ENCODE data around the gene PCAT7.
"Not testable (repeated sequence)": the region's sequence is repeated elsewhere in the genome, so short reads cannot be mapped to it uniquely, and the experiment has no call there.

Gene PCAT7

DNA sequence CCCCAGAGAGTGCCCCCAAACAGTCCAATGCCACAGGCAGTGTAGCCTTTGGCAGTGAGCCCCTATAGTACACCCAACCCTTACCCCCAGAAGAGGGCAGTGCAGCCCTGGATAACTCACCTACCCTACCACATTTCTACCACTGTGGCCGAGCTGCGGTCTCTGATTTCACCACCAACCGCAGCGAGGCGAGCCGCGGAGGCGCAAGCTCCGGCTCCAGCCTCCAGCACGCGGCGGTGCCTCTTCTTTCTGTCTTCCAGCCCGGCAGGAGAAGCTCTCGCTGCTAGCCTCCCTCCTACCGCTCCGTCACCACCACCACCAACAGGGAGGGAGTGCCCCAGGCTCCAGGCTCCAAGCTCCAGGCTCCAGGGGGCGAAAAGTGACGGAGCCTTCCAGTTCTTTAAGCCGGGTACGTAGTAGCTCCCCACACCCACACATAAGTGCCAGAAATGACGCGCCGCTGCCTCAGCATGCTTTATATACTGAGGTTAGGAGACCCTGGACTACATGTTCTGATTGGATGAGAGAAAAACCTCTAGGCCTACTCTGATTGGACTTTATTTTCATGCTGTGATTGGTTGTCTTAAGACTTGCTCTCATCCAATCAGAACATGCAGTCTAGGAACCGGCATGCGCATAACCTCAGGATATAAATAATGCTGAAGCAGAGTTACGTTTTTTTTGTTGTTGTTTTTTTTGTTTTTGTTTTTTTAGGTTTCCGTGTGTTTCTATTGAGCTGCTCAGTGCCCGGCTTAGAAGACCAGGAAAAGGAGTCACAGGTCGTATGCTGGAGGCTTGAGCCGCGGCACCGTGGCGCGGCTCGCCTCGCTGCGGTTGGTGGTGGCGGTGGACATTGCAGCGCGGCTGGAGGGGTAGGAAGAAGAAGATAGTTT, at the start of gene PCAT7:
TSS of gene PCAT7 (plus strand) at position 645 of the 893 bp plus-strand sequence.
- DNase-seq (ENCODE audit: low read depth), result peak; percentile 45
- TF ChIP-seq, protein P1, sequence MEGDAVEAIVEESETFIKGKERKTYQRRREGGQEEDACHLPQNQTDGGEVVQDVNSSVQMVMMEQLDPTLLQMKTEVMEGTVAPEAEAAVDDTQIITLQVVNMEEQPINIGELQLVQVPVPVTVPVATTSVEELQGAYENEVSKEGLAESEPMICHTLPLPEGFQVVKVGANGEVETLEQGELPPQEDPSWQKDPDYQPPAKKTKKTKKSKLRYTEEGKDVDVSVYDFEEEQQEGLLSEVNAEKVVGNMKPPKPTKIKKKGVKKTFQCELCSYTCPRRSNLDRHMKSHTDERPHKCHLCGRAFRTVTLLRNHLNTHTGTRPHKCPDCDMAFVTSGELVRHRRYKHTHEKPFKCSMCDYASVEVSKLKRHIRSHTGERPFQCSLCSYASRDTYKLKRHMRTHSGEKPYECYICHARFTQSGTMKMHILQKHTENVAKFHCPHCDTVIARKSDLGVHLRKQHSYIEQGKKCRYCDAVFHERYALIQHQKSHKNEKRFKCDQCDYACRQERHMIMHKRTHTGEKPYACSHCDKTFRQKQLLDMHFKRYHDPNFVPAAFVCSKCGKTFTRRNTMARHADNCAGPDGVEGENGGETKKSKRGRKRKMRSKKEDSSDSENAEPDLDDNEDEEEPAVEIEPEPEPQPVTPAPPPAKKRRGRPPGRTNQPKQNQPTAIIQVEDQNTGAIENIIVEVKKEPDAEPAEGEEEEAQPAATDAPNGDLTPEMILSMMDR (conservative IDR thresholded peaks at IDR 0.05; ENCODE audit: low read length), result peak; percentile 41
- peak within 1 kb of the TSS; percentile 37 for H3K4me3 ChIP-seq (ENCODE audit: low read length)

DNA sequence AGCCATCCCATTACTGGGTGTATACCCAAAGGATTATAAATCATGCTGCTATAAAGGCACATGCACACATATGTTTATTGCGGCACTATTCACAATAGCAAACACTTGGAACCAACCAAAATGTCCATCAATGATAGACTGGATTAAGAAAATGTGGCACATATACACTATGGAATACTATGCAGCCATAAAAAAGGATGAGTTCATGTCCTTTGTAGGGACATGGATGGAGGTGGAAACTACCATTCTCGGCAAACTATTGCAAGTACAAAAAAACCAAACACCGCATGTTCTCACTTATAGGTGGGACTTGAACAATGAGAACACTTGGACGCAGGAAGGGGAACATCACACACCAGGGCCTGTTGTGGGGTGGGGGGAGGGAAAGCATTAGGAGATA, 48.5 kb upstream of the PCAT7 start:
- H3K4me3 ChIP-seq (ENCODE audit: low read length); DNase-seq (ENCODE audit: low read depth): not testable (repeated sequence)

DNA sequence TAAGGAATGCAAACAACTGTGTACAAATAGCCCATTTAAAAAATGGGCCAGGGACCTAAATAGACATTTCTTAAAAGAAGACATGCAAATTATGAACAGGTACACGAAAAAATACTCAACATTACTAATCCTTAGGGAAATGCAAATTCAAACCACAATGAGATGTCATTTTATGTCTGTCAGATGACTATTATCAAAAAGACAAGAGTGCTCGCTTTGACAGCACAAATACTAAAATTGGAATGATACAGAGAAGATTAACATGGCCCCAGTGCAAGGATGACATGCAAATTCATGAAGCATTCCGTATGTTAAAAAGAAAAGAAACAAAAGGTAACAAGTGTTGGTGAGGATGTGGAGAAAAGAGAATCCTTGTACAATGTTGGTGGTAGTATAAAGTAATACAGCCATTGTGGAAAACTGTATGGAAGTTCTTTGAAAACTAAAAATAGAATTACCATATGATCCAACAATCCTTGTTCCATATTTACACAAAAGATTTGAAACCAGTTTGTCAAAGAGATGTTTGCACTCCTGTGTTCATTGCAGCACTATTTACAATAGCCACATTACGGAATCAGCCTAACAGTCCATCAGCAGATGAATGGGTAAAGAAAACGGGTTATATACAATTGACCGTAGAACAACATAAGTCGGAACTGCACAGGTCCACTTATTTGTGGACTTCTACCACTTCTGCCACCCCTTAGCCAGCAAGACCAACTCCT, 47.2 kb upstream of the PCAT7 start:
- TF ChIP-seq, protein P1 (conservative IDR thresholded peaks at IDR 0.05; ENCODE audit: low read length), result no peak
- H3K4me3 ChIP-seq (ENCODE audit: low read length), result no peak overlapping the region
- DNase-seq (ENCODE audit: low read depth), result no peak

DNA sequence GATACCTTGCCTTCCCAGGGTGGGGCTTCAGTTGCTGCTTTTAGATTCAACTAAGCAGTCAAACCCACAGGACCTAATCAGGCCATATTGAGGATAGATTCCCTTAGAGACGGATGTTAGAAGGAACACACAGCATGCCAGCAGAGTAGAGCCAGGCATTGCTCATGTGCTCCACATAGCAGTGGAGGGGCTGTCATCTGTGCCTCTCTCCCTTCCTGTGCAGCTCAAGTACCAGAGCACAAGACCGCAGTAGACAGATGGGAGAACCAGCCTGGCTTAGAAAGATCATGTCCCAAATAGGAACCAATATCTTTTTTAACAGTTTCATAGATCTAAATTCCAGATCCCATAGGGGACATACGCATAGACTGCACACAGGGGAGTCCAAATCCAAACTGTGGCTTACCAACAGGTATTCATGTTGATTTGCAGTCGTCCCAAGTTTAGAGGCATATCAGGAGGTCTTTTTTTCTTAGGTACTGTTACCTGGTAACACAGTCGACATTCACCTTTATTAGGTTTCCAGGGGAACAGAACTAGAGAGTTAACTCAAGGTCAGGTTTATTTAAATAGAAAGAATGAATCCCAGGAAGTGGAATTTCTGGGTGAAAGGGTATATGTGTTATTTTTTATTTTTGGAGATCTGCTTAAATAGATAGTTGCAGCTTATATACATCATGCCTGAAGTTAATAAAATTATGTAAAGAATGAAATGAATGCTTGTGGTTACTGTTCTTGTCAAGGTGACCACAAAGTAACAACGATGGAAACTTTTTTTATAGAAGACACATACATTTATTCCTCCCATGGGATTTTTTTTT, 43.5 kb upstream of the PCAT7 start:
- H3K4me3 ChIP-seq (ENCODE audit: low read length), result no peak overlapping the region
- DNase-seq (ENCODE audit: low read depth), result peak; percentile 12
- TF ChIP-seq, protein P1 (conservative IDR thresholded peaks at IDR 0.05; ENCODE audit: low read length), result no peak

DNA sequence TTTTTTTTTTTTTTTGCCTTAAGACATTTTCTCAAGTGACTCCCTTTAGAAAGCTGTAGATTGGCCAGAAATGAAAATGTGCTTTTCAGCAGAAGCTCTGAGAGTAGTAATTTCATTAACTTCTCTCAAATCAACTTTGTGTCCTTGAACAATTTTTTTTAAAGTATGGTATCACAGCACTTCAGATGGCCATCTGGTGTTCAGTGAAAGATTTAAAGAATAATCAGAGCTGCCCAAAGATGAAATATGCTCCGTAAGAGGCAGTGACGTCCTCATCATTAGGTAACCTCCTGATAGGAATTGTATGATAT, 43.0 kb upstream of the PCAT7 start:
- DNase-seq (ENCODE audit: low read depth), result no peak
- TF ChIP-seq, protein P1 (conservative IDR thresholded peaks at IDR 0.05; ENCODE audit: low read length), result no peak

DNA sequence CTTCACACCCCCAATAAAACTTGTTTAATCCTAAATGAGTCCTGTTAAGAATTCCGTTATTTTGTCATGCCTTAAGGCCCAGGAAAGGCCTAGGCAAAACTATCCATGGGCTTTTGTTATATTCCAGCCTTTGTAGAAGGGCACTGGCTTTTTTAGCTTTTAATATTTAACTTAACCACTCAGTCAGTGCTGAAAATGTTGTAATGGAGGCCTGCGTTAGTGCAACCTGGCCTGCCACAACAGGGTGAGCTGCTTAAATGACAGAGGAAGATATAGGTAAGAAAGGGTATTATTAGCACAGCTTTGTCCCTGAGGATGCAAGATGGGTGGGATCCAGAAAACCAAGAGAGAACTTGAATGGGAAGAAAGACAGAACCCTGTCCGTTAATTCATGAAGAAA, 40.2 kb upstream of the PCAT7 start:
- TF ChIP-seq, protein P1 (conservative IDR thresholded peaks at IDR 0.05; ENCODE audit: low read length), result no peak
- DNase-seq (ENCODE audit: low read depth), result no peak
- H3K4me3 ChIP-seq (ENCODE audit: low read length), result no peak overlapping the region

More for the DNA sequence above, 43.0 kb upstream of the PCAT7 start:
- H3K4me3 ChIP-seq (ENCODE audit: low read length), result no peak overlapping the region

DNA sequence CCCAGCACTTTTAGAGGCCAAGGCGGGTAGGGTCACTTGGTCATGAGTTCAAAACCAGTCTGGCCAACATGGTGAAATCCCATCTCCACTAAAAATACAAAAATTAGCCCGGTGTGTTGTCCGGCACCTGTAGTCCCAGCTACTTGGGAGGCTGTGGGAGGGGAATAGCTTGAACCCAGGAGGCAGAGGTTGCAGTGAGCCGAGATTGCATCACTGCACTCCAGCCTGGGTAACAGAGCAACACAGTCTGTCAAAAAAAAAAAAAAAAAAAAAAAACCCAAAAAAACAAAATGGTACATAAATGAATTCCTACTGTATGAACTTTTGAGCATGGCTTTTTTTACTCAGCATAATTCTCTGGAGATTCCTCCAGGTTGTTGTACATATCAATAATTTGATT, 37.6 kb upstream of the PCAT7 start:
- TF ChIP-seq, protein P1 (conservative IDR thresholded peaks at IDR 0.05; ENCODE audit: low read length), result no peak
- DNase-seq (ENCODE audit: low read depth), result no peak
- H3K4me3 ChIP-seq (ENCODE audit: low read length), result no peak overlapping the region
